ENCODE results near the gene ASIC1. TPM values are rescaled to one million over a fixed set of nuclear protein-coding genes. Genes with fewer than 3 reads are reported as not detected.
A peak's percentile ranks its signal among the peaks of the same experiment; 100 is the strongest.

The ASIC1 gene
- total RNA-seq, 2 experiments from 2014 or later, result 10.8 TPM

- Mint-ChIP-seq H3K36me3 (peaks cover 14% of the 10 kb centered on the region), H3K9me3 (no peaks in the 10 kb centered on the region)
Measured at GRCh38 chr12:50111693-50112455, 54.5 kb downstream of the ASIC1 start, which contains the start of gene COX14. COX14 (plus strand) TSS chr12:50112236; CDS start chr12:50120044, 7,808 bp downstream.

GRCh38 chr12:50112456-50113218 lies 55.2 kb downstream of the ASIC1 start:
- H3K27me3 Mint-ChIP-seq, result no peaks in the 10 kb centered on the region
- H3K9me3 Mint-ChIP-seq, result no peaks in the 10 kb centered on the region
- no peak for DNase-seq
- peak overlapping the region; percentile 94 for H3K27ac Mint-ChIP-seq
- peak overlapping the region; percentile 91 for H3K4me3 Mint-ChIP-seq
- peaks cover 17% of the 10 kb centered on the region for H3K36me3 Mint-ChIP-seq
- H3K4me1 Mint-ChIP-seq, result peaks cover 33% of the 10 kb centered on the region

More at GRCh38 chr12:50111693-50112455, 54.5 kb downstream of the ASIC1 start, which contains the start of gene COX14:
- Mint-ChIP-seq H3K27ac (peak within 1 kb of the TSS; percentile 94), H3K4me1 (peaks cover 31% of the 10 kb centered on the region), H3K27me3 (no peaks in the 10 kb centered on the region), H3K4me3 (peak within 1 kb of the TSS; percentile 91)
- peak; percentile 98 for DNase-seq

- H3K4me3 Mint-ChIP-seq, result no peak overlapping the region
- no peaks in the 10 kb centered on the region for H3K27me3 Mint-ChIP-seq
- H3K9me3 Mint-ChIP-seq, result peaks cover 1% of the 10 kb centered on the region
- H3K27ac Mint-ChIP-seq, result peak overlapping the region; percentile 48
- DNase-seq, result no peak
- peaks cover 26% of the 10 kb centered on the region for H3K4me1 Mint-ChIP-seq
- peaks cover 24% of the 10 kb centered on the region for H3K36me3 Mint-ChIP-seq
Measured at GRCh38 chr12:50117057-50117622, 59.7 kb downstream of the ASIC1 start.

- Mint-ChIP-seq H3K27ac (peak overlapping the region; percentile 45), H3K9me3 (peaks cover 1% of the 10 kb centered on the region), H3K4me1 (peaks cover 28% of the 10 kb centered on the region), H3K27me3 (no peaks in the 10 kb centered on the region), H3K4me3 (no peak overlapping the region), H3K36me3 (peaks cover 23% of the 10 kb centered on the region)
- DNase-seq, result no peak
Measured at GRCh38 chr12:50119387-50119786, 62.0 kb downstream of the ASIC1 start.

- Mint-ChIP-seq H3K9me3 (peaks cover 1% of the 10 kb centered on the region), H3K27me3 (no peaks in the 10 kb centered on the region), H3K4me3 (no peak overlapping the region), H3K4me1 (peaks cover 32% of the 10 kb centered on the region), H3K36me3 (peaks cover 19% of the 10 kb centered on the region), H3K27ac (no peak overlapping the region)
- no peak for DNase-seq
Measured at GRCh38 chr12:50120521-50120920, 63.1 kb downstream of the ASIC1 start.

- Mint-ChIP-seq H3K36me3 (peaks cover 15% of the 10 kb centered on the region), H3K27ac (no peak overlapping the region)
Measured at GRCh38 chr12:50120953-50121352, 63.6 kb downstream of the ASIC1 start.

GRCh38 chr12:50121641-50122040 lies 64.2 kb downstream of the ASIC1 start:
- Mint-ChIP-seq H3K27me3 (no peaks in the 10 kb centered on the region), H3K9me3 (peaks cover 1% of the 10 kb centered on the region), H3K4me1 (peaks cover 28% of the 10 kb centered on the region), H3K4me3 (no peak overlapping the region), H3K36me3 (peaks cover 14% of the 10 kb centered on the region), H3K27ac (no peak overlapping the region)
- DNase-seq, result no peak

More at GRCh38 chr12:50120953-50121352, 63.6 kb downstream of the ASIC1 start:
- H3K4me3 Mint-ChIP-seq, result no peak overlapping the region
- H3K27me3 Mint-ChIP-seq, result no peaks in the 10 kb centered on the region
- no peak for DNase-seq
- peaks cover 1% of the 10 kb centered on the region for H3K9me3 Mint-ChIP-seq
- peaks cover 32% of the 10 kb centered on the region for H3K4me1 Mint-ChIP-seq

- peaks cover 1% of the 10 kb centered on the region for H3K9me3 Mint-ChIP-seq
- H3K27ac Mint-ChIP-seq, result no peak overlapping the region
- no peak overlapping the region for H3K4me3 Mint-ChIP-seq
- no peaks in the 10 kb centered on the region for H3K27me3 Mint-ChIP-seq
- no peak for DNase-seq
- peaks cover 9% of the 10 kb centered on the region for H3K36me3 Mint-ChIP-seq
- H3K4me1 Mint-ChIP-seq, result peaks cover 30% of the 10 kb centered on the region
Measured at GRCh38 chr12:50123203-50123602, 65.8 kb downstream of the ASIC1 start.

GRCh38 chr12:50127546-50127945 lies 70.2 kb downstream of the ASIC1 start:
- Mint-ChIP-seq H3K27me3 (no peaks in the 10 kb centered on the region), H3K4me3 (no peak overlapping the region), H3K36me3 (peaks cover 13% of the 10 kb centered on the region), H3K9me3 (no peaks in the 10 kb centered on the region), H3K4me1 (peaks cover 34% of the 10 kb centered on the region), H3K27ac (no peak overlapping the region)
- no peak for DNase-seq

GRCh38 chr12:50129290-50129689 lies 71.9 kb downstream of the ASIC1 start:
- H3K27me3 Mint-ChIP-seq, result no peaks in the 10 kb centered on the region
- no peak overlapping the region for H3K4me3 Mint-ChIP-seq
- no peak for DNase-seq
- no peak overlapping the region for H3K27ac Mint-ChIP-seq
- H3K36me3 Mint-ChIP-seq, result peaks cover 19% of the 10 kb centered on the region
- H3K4me1 Mint-ChIP-seq, result peaks cover 32% of the 10 kb centered on the region
- no peaks in the 10 kb centered on the region for H3K9me3 Mint-ChIP-seq

- Mint-ChIP-seq H3K36me3 (peaks cover 22% of the 10 kb centered on the region), H3K27ac (peak overlapping the region; percentile 32)
Measured at GRCh38 chr12:50132505-50133135, 75.2 kb downstream of the ASIC1 start.

More at GRCh38 chr12:50132505-50133135, 75.2 kb downstream of the ASIC1 start:
- H3K4me1 Mint-ChIP-seq, result peaks cover 13% of the 10 kb centered on the region
- DNase-seq, result no peak
- no peaks in the 10 kb centered on the region for H3K9me3 Mint-ChIP-seq
- H3K4me3 Mint-ChIP-seq, result no peak overlapping the region
- H3K27me3 Mint-ChIP-seq, result no peaks in the 10 kb centered on the region

Other genes with a start within 250 kb of the ASIC1 start
- 1 to 10 TPM; 7.9 to 8.9 TPM for gene NCKAP5L, start 229.2 kb upstream of the ASIC1 start, total RNA-seq
- gene BCDIN3D, start 214.5 kb upstream of the ASIC1 start, total RNA-seq, result 1 to 10 TPM; 4.1 to 4.3 TPM
- gene FAIM2, start 153.7 kb upstream of the ASIC1 start, total RNA-seq, result under 1 TPM; 0.08 to 0.60 TPM
- gene AQP2, start 106.9 kb upstream of the ASIC1 start, total RNA-seq, result not detected
- gene AQP5, start 95.7 kb upstream of the ASIC1 start, total RNA-seq, result not detected
- gene AQP6, start 84.6 kb upstream of the ASIC1 start, total RNA-seq, result not detected
- 100 to 1,000 TPM; 111 to 119 TPM for gene RACGAP1, start 32.1 kb upstream of the ASIC1 start, total RNA-seq
- gene SMARCD1, start 27.7 kb downstream of the ASIC1 start, total RNA-seq, result 10 to 100 TPM; 65.8 to 74.8 TPM
- gene GPD1, start 46.4 kb downstream of the ASIC1 start, total RNA-seq, result under 1 TPM; 0.39 to 0.86 TPM
- 10 to 100 TPM; 48.3 to 49.2 TPM for gene COX14, start 54.6 kb downstream of the ASIC1 start, total RNA-seq
- 10 to 100 TPM; 36.4 to 41.3 TPM for gene CERS5, start 109.8 kb downstream of the ASIC1 start, total RNA-seq
- gene LIMA1, start 225.9 kb downstream of the ASIC1 start, total RNA-seq, result 10 to 100 TPM; 27.8 to 28.1 TPM